ENCODE measurements around the gene COPS9.

COPS9 gene

DNA sequence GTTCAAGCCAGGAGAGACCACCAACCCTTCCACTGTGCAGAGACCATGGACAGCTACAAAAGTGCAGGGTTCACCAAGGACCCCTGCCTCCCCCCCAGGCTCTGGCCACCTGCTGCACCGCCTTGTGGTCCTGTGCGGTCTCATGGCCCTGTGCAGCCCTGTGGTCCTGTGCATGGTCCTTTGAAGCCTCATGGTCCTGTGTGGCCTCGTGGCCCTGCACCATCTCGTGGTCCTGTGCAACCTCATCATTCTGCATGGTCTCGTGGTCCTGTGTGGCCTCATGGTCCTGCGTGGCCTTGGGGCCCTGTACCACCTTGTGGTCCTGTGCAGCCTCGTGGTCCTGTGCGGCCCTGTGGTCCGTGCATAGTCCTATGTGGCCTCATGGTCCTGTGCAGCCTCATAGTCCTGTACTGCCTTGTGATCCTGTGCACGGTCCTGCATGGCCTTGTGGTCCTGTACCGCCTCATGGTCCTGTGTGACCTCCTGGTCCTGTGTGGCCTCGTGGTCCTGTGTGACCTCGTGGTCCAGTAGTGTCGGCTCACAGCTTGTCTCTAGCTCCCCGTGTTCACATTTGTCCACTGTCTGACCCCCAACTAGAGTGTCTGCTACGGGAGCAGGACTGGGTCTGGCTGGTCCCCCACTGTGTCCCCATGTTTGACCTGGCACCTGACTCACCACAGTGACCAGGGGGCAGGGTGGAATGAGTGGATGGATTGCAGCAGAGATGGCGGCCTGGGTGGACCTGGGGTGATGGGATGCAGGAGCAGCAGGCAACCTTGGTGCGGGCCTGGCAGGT lies 24.4 kb upstream of the COPS9 start:
- Histone ChIP-seq H3K79me2 (ENCODE audit: insufficient read depth, low read length) (no peaks in the 10 kb centered on the region), H3F3A (ENCODE audit: low read depth) (no peaks in the 10 kb centered on the region), H3K9me3 (ENCODE audit: insufficient read depth, low read depth, low read length) (peaks cover 5% of the 10 kb centered on the region; the same call in 1 of the 2 replicates), H3K36me3 (ENCODE audit: insufficient read depth, low read length) (no peaks in the 10 kb centered on the region), H3K4me2 (ENCODE audit: low read depth, low read length, poor library complexity, severe bottlenecking) (no peak overlapping the region), H3K9me2 (replicated peaks; ENCODE audit: low read depth, low read length) (no peaks in the 10 kb centered on the region), H3K4me1 (ENCODE audit: insufficient read depth, low read length, poor library complexity, severe bottlenecking) (no peaks in the 10 kb centered on the region), H4K20me1 (ENCODE audit: insufficient read depth, low read length, poor library complexity, severe bottlenecking) (no peaks in the 10 kb centered on the region), H3K9ac (ENCODE audit: low read depth, low read length, poor library complexity, severe bottlenecking) (no peak overlapping the region), H2AFZ (ENCODE audit: low read length) (no peak overlapping the region), H3K27me3 (ENCODE audit: insufficient read depth, low read length, poor library complexity, severe bottlenecking) (no peaks in the 10 kb centered on the region), H3K4me3 (ENCODE audit: low read length, poor library complexity, severe bottlenecking) (no peak overlapping the region)
- TF ChIP-seq, protein P1, sequence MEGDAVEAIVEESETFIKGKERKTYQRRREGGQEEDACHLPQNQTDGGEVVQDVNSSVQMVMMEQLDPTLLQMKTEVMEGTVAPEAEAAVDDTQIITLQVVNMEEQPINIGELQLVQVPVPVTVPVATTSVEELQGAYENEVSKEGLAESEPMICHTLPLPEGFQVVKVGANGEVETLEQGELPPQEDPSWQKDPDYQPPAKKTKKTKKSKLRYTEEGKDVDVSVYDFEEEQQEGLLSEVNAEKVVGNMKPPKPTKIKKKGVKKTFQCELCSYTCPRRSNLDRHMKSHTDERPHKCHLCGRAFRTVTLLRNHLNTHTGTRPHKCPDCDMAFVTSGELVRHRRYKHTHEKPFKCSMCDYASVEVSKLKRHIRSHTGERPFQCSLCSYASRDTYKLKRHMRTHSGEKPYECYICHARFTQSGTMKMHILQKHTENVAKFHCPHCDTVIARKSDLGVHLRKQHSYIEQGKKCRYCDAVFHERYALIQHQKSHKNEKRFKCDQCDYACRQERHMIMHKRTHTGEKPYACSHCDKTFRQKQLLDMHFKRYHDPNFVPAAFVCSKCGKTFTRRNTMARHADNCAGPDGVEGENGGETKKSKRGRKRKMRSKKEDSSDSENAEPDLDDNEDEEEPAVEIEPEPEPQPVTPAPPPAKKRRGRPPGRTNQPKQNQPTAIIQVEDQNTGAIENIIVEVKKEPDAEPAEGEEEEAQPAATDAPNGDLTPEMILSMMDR (conservative IDR thresholded peaks at IDR 0.05; ENCODE audit: low read length), result no peak
- TF ChIP-seq EZH2phosphoT487 (IDR thresholded peaks at IDR 0.05; ENCODE audit: borderline replicate concordance), result no peak

DNA sequence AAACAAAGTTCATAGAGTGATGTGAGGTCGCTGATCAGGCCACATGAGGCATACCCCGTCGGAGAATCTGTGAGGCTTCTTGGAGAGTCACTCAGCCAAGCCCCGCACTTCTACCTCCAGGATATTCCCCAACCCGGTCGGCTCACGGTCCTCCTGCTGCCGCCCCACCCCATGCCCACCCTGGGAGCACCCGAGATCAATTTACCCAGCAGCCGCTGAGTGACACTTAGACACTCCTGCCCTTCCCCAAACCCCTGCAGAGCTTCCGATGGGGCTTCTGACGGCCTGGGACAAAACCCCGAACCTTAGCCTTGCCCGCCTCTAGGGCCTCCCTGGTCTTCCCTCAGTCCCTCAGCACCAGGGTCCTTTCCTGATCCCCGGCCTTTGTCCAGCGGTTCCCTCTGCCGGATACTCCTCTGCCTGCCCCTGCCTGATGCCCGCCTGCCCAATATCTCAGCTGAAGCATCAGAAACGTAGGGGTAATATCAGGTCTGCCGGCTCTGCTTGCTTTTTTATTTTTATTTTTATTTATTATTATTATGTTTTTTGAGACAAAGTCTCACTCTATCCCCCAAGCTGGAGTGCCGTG lies 23.2 kb upstream of the COPS9 start:
- Histone ChIP-seq H4K20me1 (ENCODE audit: insufficient read depth, low read length, poor library complexity, severe bottlenecking) (no peaks in the 10 kb centered on the region), H2AFZ (ENCODE audit: low read length) (no peak overlapping the region), H3K4me2 (ENCODE audit: low read depth, low read length, poor library complexity, severe bottlenecking) (no peak overlapping the region), H3K9ac (ENCODE audit: low read depth, low read length, poor library complexity, severe bottlenecking) (no peak overlapping the region), H3K9me2 (replicated peaks; ENCODE audit: low read depth, low read length) (no peaks in the 10 kb centered on the region), H3K9me3 (ENCODE audit: insufficient read depth, low read depth, low read length) (no peaks in the 10 kb centered on the region; the same call in 1 of the 2 replicates), H3K27me3 (ENCODE audit: insufficient read depth, low read length, poor library complexity, severe bottlenecking) (no peaks in the 10 kb centered on the region), H3K79me2 (ENCODE audit: insufficient read depth, low read length) (no peaks in the 10 kb centered on the region), H3F3A (ENCODE audit: low read depth) (no peaks in the 10 kb centered on the region), H3K4me3 (ENCODE audit: low read length, poor library complexity, severe bottlenecking) (no peak overlapping the region), H3K36me3 (ENCODE audit: insufficient read depth, low read length) (no peaks in the 10 kb centered on the region), H3K4me1 (ENCODE audit: insufficient read depth, low read length, poor library complexity, severe bottlenecking) (no peaks in the 10 kb centered on the region)
- TF ChIP-seq, protein P1 (conservative IDR thresholded peaks at IDR 0.05; ENCODE audit: low read length), result no peak
- no peak for TF ChIP-seq EZH2phosphoT487 (IDR thresholded peaks at IDR 0.05; ENCODE audit: borderline replicate concordance)

DNA sequence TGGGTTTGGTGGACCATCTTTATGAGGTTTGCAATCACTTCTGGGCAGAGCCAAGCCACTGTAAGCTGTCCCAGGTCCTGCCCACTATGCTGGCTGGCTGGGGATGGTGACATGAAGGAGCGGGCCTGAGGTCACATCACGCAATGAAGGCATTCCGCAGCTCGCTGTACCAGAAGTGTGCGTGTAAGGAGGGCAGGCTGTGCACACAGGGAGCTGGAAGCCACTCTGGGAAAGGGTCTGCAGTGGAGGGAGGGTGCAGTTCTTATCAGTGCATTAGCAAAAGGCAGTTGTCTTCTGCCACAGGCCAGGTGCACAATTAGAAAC lies 21.0 kb upstream of the COPS9 start:
- H3K27me3 ChIP-seq (ENCODE audit: insufficient read depth, low read length, poor library complexity, severe bottlenecking), result no peaks in the 10 kb centered on the region
- H3K9ac ChIP-seq (ENCODE audit: low read depth, low read length, poor library complexity, severe bottlenecking), result no peak overlapping the region
- H3K4me3 ChIP-seq (ENCODE audit: low read length, poor library complexity, severe bottlenecking), result no peak overlapping the region
- no peaks in the 10 kb centered on the region for H3K9me2 ChIP-seq (replicated peaks; ENCODE audit: low read depth, low read length)
- no peaks in the 10 kb centered on the region; the same call in 1 of the 2 replicates for H3K9me3 ChIP-seq (ENCODE audit: insufficient read depth, low read depth, low read length)
- H4K20me1 ChIP-seq (ENCODE audit: insufficient read depth, low read length, poor library complexity, severe bottlenecking), result no peaks in the 10 kb centered on the region
- no peaks in the 10 kb centered on the region for H3K36me3 ChIP-seq (ENCODE audit: insufficient read depth, low read length)
- TF ChIP-seq, protein P1 (conservative IDR thresholded peaks at IDR 0.05; ENCODE audit: low read length), result no peak
- TF ChIP-seq EZH2phosphoT487 (IDR thresholded peaks at IDR 0.05; ENCODE audit: borderline replicate concordance), result no peak
- no peaks in the 10 kb centered on the region for H3F3A ChIP-seq (ENCODE audit: low read depth)
- H2AFZ ChIP-seq (ENCODE audit: low read length), result no peak overlapping the region
- H3K79me2 ChIP-seq (ENCODE audit: insufficient read depth, low read length), result no peaks in the 10 kb centered on the region
- no peak overlapping the region for H3K4me2 ChIP-seq (ENCODE audit: low read depth, low read length, poor library complexity, severe bottlenecking)
- H3K4me1 ChIP-seq (ENCODE audit: insufficient read depth, low read length, poor library complexity, severe bottlenecking), result no peaks in the 10 kb centered on the region
